CD4-positive, alpha-beta T cell treated with Interleukin-6 for 4 hours (primary cell): ENCODE data around the gene TMEM245.

Experiments used
- DNase-seq: peaks from one replicate; pipeline ENCODE4 v3.0.0-alpha.2; 2020; ENCODE audit warnings: mixed read lengths

Gene TMEM245

GRCh38 chr9:109100543-109101201 is 19.1 kb downstream of the TMEM245 start:
- no peak for DNase-seq

GRCh38 chr9:109098960-109099308 is 20.8 kb downstream of the TMEM245 start:
- no peak for DNase-seq

GRCh38 chr9:109098171-109098959 is 21.4 kb downstream of the TMEM245 start:
- DNase-seq, result peak; percentile 17

- peak; percentile 25 for DNase-seq
Observed at GRCh38 chr9:109097146-109097545, 22.6 kb downstream of the TMEM245 start.

GRCh38 chr9:109095321-109095720 is 24.4 kb downstream of the TMEM245 start:
- DNase-seq, result no peak

- no peak for DNase-seq
Observed at GRCh38 chr9:109094268-109094667, 25.5 kb downstream of the TMEM245 start.

GRCh38 chr9:109092587-109092986 is 27.2 kb downstream of the TMEM245 start:
- DNase-seq, result no peak

- no peak for DNase-seq
Observed at GRCh38 chr9:109092051-109092580, 27.6 kb downstream of the TMEM245 start.

GRCh38 chr9:109088221-109088620 is 31.5 kb downstream of the TMEM245 start:
- DNase-seq, result no peak

- DNase-seq, result no peak
Observed at GRCh38 chr9:109087795-109088194, 32.0 kb downstream of the TMEM245 start.

GRCh38 chr9:109086221-109086620 is 33.5 kb downstream of the TMEM245 start:
- no peak for DNase-seq

GRCh38 chr9:109085510-109085909 is 34.2 kb downstream of the TMEM245 start:
- DNase-seq, result no peak

GRCh38 chr9:109083813-109084405 is 35.8 kb downstream of the TMEM245 start:
- no peak for DNase-seq

- no peak for DNase-seq
Observed at GRCh38 chr9:109083141-109083540, 36.6 kb downstream of the TMEM245 start.

GRCh38 chr9:109082091-109082620 is 37.6 kb downstream of the TMEM245 start:
- no peak for DNase-seq

GRCh38 chr9:109074236-109074889 is 45.4 kb downstream of the TMEM245 start:
- no peak for DNase-seq

GRCh38 chr9:109072821-109073435 is 46.8 kb downstream of the TMEM245 start:
- no peak for DNase-seq

GRCh38 chr9:109072133-109072692 is 47.5 kb downstream of the TMEM245 start:
- no peak for DNase-seq

- DNase-seq, result no peak
Observed at GRCh38 chr9:109068764-109069163, 51.0 kb downstream of the TMEM245 start.

- DNase-seq, result no peak
Observed at GRCh38 chr9:109064963-109065702, 54.6 kb downstream of the TMEM245 start.

GRCh38 chr9:109063760-109064159 is 56.0 kb downstream of the TMEM245 start:
- no peak for DNase-seq
